SK-N-SH treated with all-trans-retinoic acid at 6 μM for 48 hours (cell line): ENCODE data around the gene SLC44A5.
A peak's percentile ranks its signal among the peaks of the same experiment; 100 is the strongest.
"Not testable (repeated sequence)": the region's sequence is repeated elsewhere in the genome, so short reads cannot be mapped to it uniquely, and the experiment has no call there.

Experiments used
- ATAC-seq: fragments of 200-7000 bp; cut with Tn5 transposase; 3 replicates; pipeline ENCODE4 v1.9.1; 2020; ENCODE audit warnings: mild to moderate bottlenecking, moderate library complexity
- ARNTL ChIP-seq: fragments of 450-650 bp; formaldehyde crosslinking; IDR thresholded peaks from 2 replicates; pipeline ENCODE4 v1.5.0; 2020; ENCODE audit warnings: low read depth, mild to moderate bottlenecking, moderate library complexity, borderline replicate concordance
- BACH2 ChIP-seq: fragments of 250-450 bp; sonication (Bioruptor Pico); IDR thresholded peaks from 2 replicates; pipeline ENCODE4 v1.9.0; 2021; ENCODE audit warnings: mild to moderate bottlenecking, borderline replicate concordance
- CREB5 ChIP-seq: fragments of 250-450 bp; sonication (Bioruptor Pico); IDR thresholded peaks from 2 replicates; pipeline ENCODE4 v1.5.1; 2020; ENCODE audit warnings: low read depth, mild to moderate bottlenecking, moderate library complexity
- CSDC2 ChIP-seq: fragments of 250-450 bp; sonication (Bioruptor Pico); IDR thresholded peaks from 2 replicates; pipeline ENCODE4 v1.5.0; 2020; ENCODE audit warnings: mild to moderate bottlenecking, moderate library complexity
- CSRNP3 ChIP-seq: fragments of 250-450 bp; sonication (Bioruptor Pico); IDR thresholded peaks from 2 replicates; pipeline ENCODE4 v1.5.1; 2021; ENCODE audit warnings: mild to moderate bottlenecking, moderate library complexity
- ESRRG ChIP-seq: fragments of 250-450 bp; sonication (Bioruptor Pico); IDR thresholded peaks from 2 replicates; pipeline ENCODE4 v1.6.1; 2021; ENCODE audit warnings: mild to moderate bottlenecking
- GLIS3 ChIP-seq: fragments of 250-450 bp; sonication (Bioruptor Pico); IDR thresholded peaks from 2 replicates; pipeline ENCODE4 v1.5.0; 2020; ENCODE audit warnings: mild to moderate bottlenecking, moderate library complexity
- ISL1 ChIP-seq: fragments of 250-450 bp; sonication (Bioruptor Pico); IDR thresholded peaks from 2 replicates; pipeline ENCODE4 v2.1.2; 2022; ENCODE audit warnings: mild to moderate bottlenecking, moderate library complexity
- OSR1 ChIP-seq: fragments of 250-450 bp; sonication (Bioruptor Pico); IDR thresholded peaks from 2 replicates; pipeline ENCODE4 v1.8.0; 2022; ENCODE audit warnings: moderate library complexity, mild to moderate bottlenecking, inconsistent platforms
- POU6F1 ChIP-seq: fragments of 250-450 bp; sonication (Bioruptor Pico); IDR thresholded peaks from 2 replicates; pipeline ENCODE4 v1.8.0; 2021; ENCODE audit warnings: low read depth, mild to moderate bottlenecking, moderate library complexity, borderline replicate concordance
- PPARA ChIP-seq: fragments of 250-450 bp; sonication (Bioruptor Pico); IDR thresholded peaks from 2 replicates; pipeline ENCODE4 v1.5.0; 2020; ENCODE audit warnings: mild to moderate bottlenecking, borderline replicate concordance
- SNAI2 ChIP-seq: fragments of 250-450 bp; sonication (Bioruptor Pico); IDR thresholded peaks from 2 replicates; pipeline ENCODE4 v1.5.0; 2020; ENCODE audit warnings: mild to moderate bottlenecking, moderate library complexity
- TCF4 ChIP-seq: fragments of 250-450 bp; sonication (Bioruptor Pico); IDR thresholded peaks from 2 replicates; pipeline ENCODE4 v1.8.0; 2021; ENCODE audit warnings: mild to moderate bottlenecking, moderate library complexity, borderline replicate concordance
- TOX ChIP-seq: fragments of 250-450 bp; sonication (Bioruptor Pico); IDR thresholded peaks from 2 replicates; pipeline ENCODE4 v1.8.0; 2021; ENCODE audit warnings: mild to moderate bottlenecking, moderate library complexity, borderline replicate concordance
- TSHZ2 ChIP-seq: fragments of 250-450 bp; sonication (Bioruptor Pico); IDR thresholded peaks from 2 replicates; pipeline ENCODE4 v1.5.0; 2020; ENCODE audit warnings: mild to moderate bottlenecking, moderate library complexity
- ZC3H10 ChIP-seq: fragments of 250-450 bp; sonication (Bioruptor Pico); IDR thresholded peaks from 2 replicates; pipeline ENCODE4 v1.5.1; 2021; ENCODE audit warnings: mild to moderate bottlenecking, moderate library complexity
- ZFP3 ChIP-seq: fragments of 250-450 bp; sonication (Bioruptor Pico); IDR thresholded peaks from 2 replicates; pipeline ENCODE4 v1.5.0; 2020; ENCODE audit warnings: mild to moderate bottlenecking, moderate library complexity
- ZFP30 ChIP-seq: fragments of 450-650 bp; formaldehyde crosslinking; IDR thresholded peaks from 2 replicates; pipeline ENCODE4 v1.5.0; 2022; ENCODE audit warnings: mild to moderate bottlenecking, moderate library complexity
- ZNF565 ChIP-seq: fragments of 450-650 bp; formaldehyde crosslinking; conservative IDR thresholded peaks from 2 replicates; pipeline ENCODE4 v1.5.0; 2020; ENCODE audit warnings: low read depth, mild to moderate bottlenecking, moderate library complexity
- ZNF70 ChIP-seq: fragments of 450-650 bp; formaldehyde crosslinking; IDR thresholded peaks from 2 replicates; pipeline ENCODE4 v1.5.0; 2020; ENCODE audit warnings: mild to moderate bottlenecking, moderate library complexity
- ZNF8 ChIP-seq: fragments of 450-650 bp; formaldehyde crosslinking; IDR thresholded peaks from 2 replicates; pipeline ENCODE4 v1.5.0; 2020; ENCODE audit warnings: mild to moderate bottlenecking, moderate library complexity

The SLC44A5 gene

GRCh38 chr1:75257424-75257823, 353.5 kb downstream of the SLC44A5 start:
- ATAC-seq, result no peak
- TF ChIP-seq ZFP3 (CRISPR knock-in tag) (no peak), PPARA (CRISPR knock-in tag) (no peak), BACH2 (CRISPR knock-in tag) (no peak), TOX (CRISPR knock-in tag) (no peak), CSRNP3 (no peak), SNAI2 (CRISPR knock-in tag) (no peak), OSR1 (CRISPR knock-in tag) (no peak), TCF4 (no peak)

GRCh38 chr1:75250114-75250513, 360.8 kb downstream of the SLC44A5 start:
- not testable (repeated sequence) for ATAC-seq

GRCh38 chr1:75245239-75245638, 365.7 kb downstream of the SLC44A5 start:
- ATAC-seq, result no peak
- TF ChIP-seq ESRRG (CRISPR knock-in tag), result no peak
- TF ChIP-seq TCF4, result no peak
- TF ChIP-seq SNAI2 (CRISPR knock-in tag), result no peak

More at GRCh38 chr1:75250114-75250513, 360.8 kb downstream of the SLC44A5 start:
- peak; percentile 58; the same call in 1 of the 2 replicates for TF ChIP-seq ZNF8 (CRISPR knock-in tag)

DNA sequence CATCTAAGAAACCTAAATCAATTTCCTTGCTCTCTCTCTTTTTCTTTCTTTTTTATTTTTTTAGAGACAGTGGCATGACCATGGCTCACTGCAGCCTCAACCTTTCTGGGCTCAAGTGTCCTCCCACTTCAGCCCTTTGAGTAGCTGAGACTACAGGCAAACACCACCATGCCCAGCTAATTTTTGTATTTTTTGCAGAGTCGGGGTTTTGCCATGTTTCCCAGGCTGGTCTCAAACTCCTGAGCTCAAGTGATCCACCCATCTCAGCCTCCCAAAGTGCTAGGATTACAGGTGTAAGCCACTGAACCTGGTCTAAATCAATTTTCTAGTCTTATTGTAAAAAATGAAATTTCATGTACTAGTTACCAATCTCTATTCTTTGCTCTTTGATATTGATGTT, 367.8 kb downstream of the SLC44A5 start:
- no peak for ATAC-seq
- TF ChIP-seq GLIS3 (no peak), TSHZ2 (CRISPR knock-in tag) (no peak), ZNF565 (CRISPR knock-in tag) (no peak), ISL1 (no peak), CREB5 (CRISPR knock-in tag) (no peak), ZFP30 (CRISPR knock-in tag) (no peak), ZC3H10 (CRISPR knock-in tag) (no peak), OSR1 (CRISPR knock-in tag) (no peak), CSRNP3 (no peak), SNAI2 (CRISPR knock-in tag) (no peak), ESRRG (CRISPR knock-in tag) (no peak), ARNTL (CRISPR knock-in tag) (no peak), CSDC2 (CRISPR knock-in tag) (no peak), POU6F1 (CRISPR knock-in tag) (no peak), TCF4 (no peak), ZNF70 (CRISPR knock-in tag) (no peak), PPARA (CRISPR knock-in tag) (no peak), ZFP3 (CRISPR knock-in tag) (no peak)
